NCI-H345 (cell line): ENCODE results near the gene ZNF512.
"Not testable (repeated sequence)": the region's sequence is repeated elsewhere in the genome, so short reads cannot be mapped to it uniquely, and the experiment has no call there.

ENCODE experiments used
- DNase-seq: peaks from one replicate; lab custom pipeline; 2025; lab: John Stamatoyannopoulos, UW

Gene ZNF512

GRCh38 chr2:27582695-27583389, at the start of gene ZNF512:
Gene ZNF512 (plus strand): TSS chr2:27583042. CDS start chr2:27583113, 71 bp downstream.
- peak; percentile 99 for DNase-seq

GRCh38 chr2:27537287-27537686, 45.6 kb upstream of the ZNF512 start:
- DNase-seq: no peak

- not testable (repeated sequence) for DNase-seq
Observed at GRCh38 chr2:27538839-27539450, 43.9 kb upstream of the ZNF512 start.

GRCh38 chr2:27539649-27540048, 43.2 kb upstream of the ZNF512 start:
- DNase-seq: not testable (repeated sequence)

- no peak for DNase-seq
Observed at GRCh38 chr2:27544143-27544821, 38.6 kb upstream of the ZNF512 start.

GRCh38 chr2:27545348-27546141, 37.3 kb upstream of the ZNF512 start:
- DNase-seq: no peak

GRCh38 chr2:27549303-27549702, 33.5 kb upstream of the ZNF512 start:
- no peak for DNase-seq

GRCh38 chr2:27551514-27551913, 31.3 kb upstream of the ZNF512 start:
- no peak for DNase-seq

- no peak for DNase-seq
Observed at GRCh38 chr2:27552941-27553340, 29.9 kb upstream of the ZNF512 start.

GRCh38 chr2:27554451-27554850, 28.4 kb upstream of the ZNF512 start:
- not testable (repeated sequence) for DNase-seq

- DNase-seq: no peak
Observed at GRCh38 chr2:27559228-27559627, 23.6 kb upstream of the ZNF512 start.

- no peak for DNase-seq
Observed at GRCh38 chr2:27561060-27561459, 21.8 kb upstream of the ZNF512 start.

- no peak for DNase-seq
Observed at GRCh38 chr2:27566628-27567027, 16.2 kb upstream of the ZNF512 start.

GRCh38 chr2:27569398-27569797, 13.4 kb upstream of the ZNF512 start:
- DNase-seq: no peak

- DNase-seq: no peak
Observed at GRCh38 chr2:27571197-27571596, 11.6 kb upstream of the ZNF512 start.

GRCh38 chr2:27571681-27572080, 11.2 kb upstream of the ZNF512 start:
- DNase-seq: no peak

GRCh38 chr2:27572439-27572838, 10.4 kb upstream of the ZNF512 start:
- no peak for DNase-seq

GRCh38 chr2:27572998-27573429, 9.8 kb upstream of the ZNF512 start:
- DNase-seq: no peak

- DNase-seq: no peak
Observed at GRCh38 chr2:27573452-27573851, 9.4 kb upstream of the ZNF512 start.

- DNase-seq: no peak
Observed at GRCh38 chr2:27581417-27582128, 1.3 kb upstream of the ZNF512 start.

GRCh38 chr2:27582129-27582694, 630 bp upstream of the ZNF512 start:
- no peak for DNase-seq
